HepG2 (cell line): ENCODE results near the gene CDHR5. TPM values are rescaled to one million over a fixed set of nuclear protein-coding genes. Genes with fewer than 3 reads are reported as not detected.
"Not testable (repeated sequence)": the region's sequence is repeated elsewhere in the genome, so short reads cannot be mapped to it uniquely, and the experiment has no call there.

Experiments
- ATAC-seq: fragments of 200-7000 bp; cut with Tn5 transposase; 3 replicates; pipeline ENCODE4 v1.9.1; 2020; ENCODE audit warnings: mild to moderate bottlenecking, moderate library complexity
- BruUV-seq: library from RNA; stranded (reverse); fragments of 400-500 nt; replicated peaks from 2 replicates; lab custom pipeline; 2021; lab: Mats Ljungman, UMichigan
- CTCF ChIA-PET: fragments of 300-600 bp; formaldehyde crosslinking; extraction: SDS; loops from one replicate; lab custom pipeline; 2021; ENCODE audit warnings: low total read pairs, inconsistent platforms, low intra/inter-chr PET ratio; lab: Yijun Ruan, JAX
- POLR2A ChIA-PET: fragments of 350-600 bp; sonication (Branson Sonifier 250); formaldehyde crosslinking; loops from one replicate; lab custom pipeline; 2020; ENCODE audit warnings: antibody characterized with exemption, inconsistent platforms; lab: Yijun Ruan, JAX
- DNase-seq: peaks from one replicate; pipeline ENCODE4 v3.0.0-alpha.2; 2015; ENCODE audit warnings: low spot score
- FAIRE-seq: peaks from 3 replicates; lab custom pipeline; 2011; peaks lifted over from hg19 to GRCh38; lab: Jason Lieb, UNC
- H2AFZ ChIP-seq: one replicate; pipeline ENCODE4 v1.6.1; 2011; ENCODE audit warnings: low read length, inconsistent platforms
- H3K27ac ChIP-seq: fragments of 300-600 bp; 3 replicates; pipeline ENCODE4 v1.8.0; 2011; ENCODE audit warnings: mixed run types, mild to moderate bottlenecking, mixed read lengths, low read length, inconsistent platforms; ENCODE audit not compliant: insufficient read depth; ENCODE audit errors: extremely low read length
- H3K27me3 ChIP-seq, 2 experiments: fragments of 200-600 bp in 1 of 2; 2 replicates in 1 of 2; 3 replicates in 1 of 2; pipeline versions ENCODE4 v1.6.0 to v1.8.0; 2011; ENCODE audit warnings: low read length in 2 of 2, mild to moderate bottlenecking in 2 of 2, moderate library complexity in 2 of 2, inconsistent platforms in 1 of 2; ENCODE audit not compliant: insufficient read depth in 2 of 2, control insufficient read depth in 1 of 2
- H3K36me3 ChIP-seq, 2 experiments: fragments of 200-600 bp in 1 of 2; replicated peaks in 1 of 2; 2 replicates in 1 of 2; 3 replicates in 1 of 2; pipeline versions ENCODE4 v1.5.1 to v1.8.0; 2011; ENCODE audit warnings: low read length in 2 of 2, inconsistent platforms in 1 of 2; ENCODE audit not compliant: insufficient read depth in 2 of 2, control insufficient read depth in 1 of 2
- H3K4me1 ChIP-seq: 2 replicates; pipeline ENCODE4 v1.5.1; 2012; ENCODE audit warnings: low read length, inconsistent platforms; ENCODE audit not compliant: insufficient read depth
- H3K4me2 ChIP-seq: 2 replicates; pipeline ENCODE4 v1.6.0; 2011; ENCODE audit warnings: low read depth, low read length, inconsistent platforms
- H3K4me3 ChIP-seq, 3 experiments: fragments of 200-600 bp in 1 of 3; sonication (generic), shearing (Covaris generic) in 1 of 3; replicated peaks in 1 of 3; 2 replicates each; pipeline ENCODE4 v1.5.1; 2011 to 2016; ENCODE audit warnings: low read length in 3 of 3, inconsistent platforms in 2 of 3, low read depth in 2 of 3, mild to moderate bottlenecking in 2 of 3, control low read depth in 1 of 3, mixed read lengths in 1 of 3; ENCODE audit not compliant: insufficient read depth in 1 of 3
- H3K79me2 ChIP-seq: one replicate; pipeline ENCODE4 v1.6.1; 2011; ENCODE audit warnings: low read length, inconsistent platforms; ENCODE audit not compliant: insufficient read depth
- H3K9ac ChIP-seq: 2 replicates; pipeline ENCODE4 v1.6.0; 2011; ENCODE audit warnings: mild to moderate bottlenecking, low read depth, low read length, inconsistent platforms; ENCODE audit not compliant: insufficient read depth
- H3K9me3 ChIP-seq: 2 replicates; pipeline ENCODE4 v1.5.1; 2012; ENCODE audit warnings: mild to moderate bottlenecking, low read length
- H4K20me1 ChIP-seq: 2 replicates; pipeline ENCODE4 v1.6.0; 2011; ENCODE audit warnings: inconsistent platforms, mild to moderate bottlenecking, low read length, moderate library complexity; ENCODE audit not compliant: insufficient read depth
- FOXA1 ChIP-seq, 2 experiments: fragments of 450-650 bp in 1 of 2; sonication (generic) in 1 of 2; formaldehyde crosslinking in 1 of 2; IDR thresholded peaks; 2 replicates each; pipeline versions ENCODE4 v1.4.0 to v1.6.1; 2016 to 2020; ENCODE audit warnings: missing genetic modification reagents in 1 of 2
- IRX3 ChIP-seq: sonication (generic); formaldehyde crosslinking; IDR thresholded peaks from 2 replicates; pipeline ENCODE4 v1.8.1; 2023; ENCODE audit warnings: mild to moderate bottlenecking, low read depth, missing genetic modification reagents, borderline replicate concordance
- JUNB ChIP-seq: sonication (generic); formaldehyde crosslinking; IDR thresholded peaks from 2 replicates; pipeline ENCODE4 v1.8.0; 2022; ENCODE audit warnings: missing genetic modification reagents, mild to moderate bottlenecking, borderline replicate concordance
- KDM6A ChIP-seq: IDR thresholded peaks from 2 replicates; pipeline ENCODE4 v1.6.1; 2016; ENCODE audit warnings: low read depth
- NCOA1 ChIP-seq: sonication (generic); formaldehyde crosslinking; IDR thresholded peaks from 2 replicates; pipeline ENCODE4 v1.9.0; 2021; ENCODE audit warnings: missing genetic modification reagents
- SOX5 ChIP-seq: IDR thresholded peaks from 2 replicates; pipeline ENCODE4 v1.6.1; 2016; ENCODE audit warnings: borderline replicate concordance
- SP5 ChIP-seq: IDR thresholded peaks from 2 replicates; pipeline ENCODE4 v1.6.1; 2016; ENCODE audit warnings: low read depth, borderline replicate concordance
- TBX3 ChIP-seq: fragments of 450-650 bp; IDR thresholded peaks from 2 replicates; pipeline ENCODE4 v1.6.1; 2017; ENCODE audit warnings: antibody characterized with exemption, mild to moderate bottlenecking, inconsistent platforms, borderline replicate concordance
- TEAD2 ChIP-seq: sonication (generic); formaldehyde crosslinking; IDR thresholded peaks from 2 replicates; pipeline ENCODE4 v1.9.0; 2021; ENCODE audit warnings: missing genetic modification reagents
- ZFP91 ChIP-seq: sonication (generic); formaldehyde crosslinking; IDR thresholded peaks from 2 replicates; pipeline ENCODE4 v1.9.0; 2022; ENCODE audit warnings: missing genetic modification reagents, mild to moderate bottlenecking, borderline replicate concordance
- ZNF33B ChIP-seq: sonication (generic); formaldehyde crosslinking; IDR thresholded peaks from 2 replicates; pipeline ENCODE4 v1.5.1; 2020; ENCODE audit warnings: mild to moderate bottlenecking, missing genetic modification reagents
- ZNF414 ChIP-seq: sonication (generic); formaldehyde crosslinking; IDR thresholded peaks from 2 replicates; pipeline ENCODE4 v1.5.0; 2020; ENCODE audit warnings: missing genetic modification reagents
- ZNF549 ChIP-seq: sonication (generic); formaldehyde crosslinking; IDR thresholded peaks from 2 replicates; pipeline ENCODE4 v1.5.0; 2020; ENCODE audit warnings: missing genetic modification reagents
- ZNF75D ChIP-seq: sonication (generic); formaldehyde crosslinking; IDR thresholded peaks from 2 replicates; pipeline ENCODE4 v1.8.1; 2023; ENCODE audit warnings: missing genetic modification reagents, mild to moderate bottlenecking, borderline replicate concordance
- ZNF768 ChIP-seq: sonication (generic); formaldehyde crosslinking; IDR thresholded peaks from 2 replicates; pipeline ENCODE4 v1.4.0; 2020; ENCODE audit warnings: missing genetic modification reagents
- ZNF775 ChIP-seq: sonication (generic); formaldehyde crosslinking; IDR thresholded peaks from 2 replicates; pipeline ENCODE4 v1.4.0; 2020; ENCODE audit warnings: missing genetic modification reagents, mild to moderate bottlenecking, moderate library complexity, borderline replicate concordance
- ZNF777 ChIP-seq: sonication (generic); formaldehyde crosslinking; IDR thresholded peaks from 2 replicates; pipeline ENCODE4 v1.4.0; 2020; ENCODE audit warnings: missing genetic modification reagents
- WGBS: methylation state at CpG from one replicate; pipeline ENCODE4 v1.1.6; 2017; ENCODE audit warnings: low lambda C conversion rate; 5-methylcytosine and 5-hydroxymethylcytosine counted together
- in situ Hi-C: cut with HindIII; loops from 2 replicates; pipeline ENCODE4 v1.10.0; 2017; ENCODE audit warnings: low pct_unique_long_range_greater_than_20kb; ENCODE audit not compliant: extremely low pct_ligation_motif_present
- intact Hi-C: fragments of 100-400 bp; cut with micrococcal nuclease; formaldehyde crosslinking; loops from one replicate; pipeline ENCODE4 v1.10.0; 2022; ENCODE audit not compliant: unreplicated experiment
- polyA plus RNA-seq, 8 experiments: library from polyadenylated mRNA; depleted of rRNA in 3 of 8; stranded (reverse) in 7 of 8; unstranded in 1 of 8; fragments of >200 nt; fragmentation: Illumina TruSeq in 4 of 8; extraction: Trizol in 4 of 8; gene quantifications; 2 replicates each; pipeline versions ENCODE4 v1.2.1 to v1.2.3, GENCODE V29; 2011 to 2016; ENCODE audit warnings: low read depth in 4 of 8, missing spikeins in 1 of 8, mixed read lengths in 1 of 8; ENCODE audit not compliant: insufficient read depth in 1 of 8
- total RNA-seq, 5 experiments: library from RNA; depleted of rRNA; stranded (reverse); fragments of >200 nt; fragmentation: Illumina TruSeq; extraction: Trizol; gene quantifications; 2 replicates each; pipeline ENCODE4 v1.2.3, GENCODE V29; 2016; ENCODE audit warnings: low read depth in 1 of 5

Gene CDHR5
- total and polyA plus RNA-seq, 2 of the 13 experiments (the other 11 are each of a cell fraction or from before 2014, with no cell fraction given) = 0.46 to 0.71 TPM

GRCh38 chr11:653837-654236 is 29.1 kb upstream of the CDHR5 start:
- ATAC-seq (no peak), FAIRE-seq (no peak), DNase-seq (no peak)
- no peaks in the 10 kb centered on the region for H3K9me3 ChIP-seq
- H3K4me1 ChIP-seq = peaks cover 47% of the 10 kb centered on the region
- POLR2A ChIA-PET = interaction anchor here (1.3 to 1.8 kb wide), 2 partner anchors 51 to 99 kb away, joined by 4 to 6 read pairs; no protein-coding TSS in a partner anchor
- no peaks in the 10 kb centered on the region for H3K79me2 ChIP-seq
- intact Hi-C loops (loop anchor here (10.0 kb wide), 1 partner anchor 51 kb away; the partner anchor contains the start of gene EPS8L2), in situ Hi-C loops (no loop called here)
- CTCF ChIA-PET = no interaction called here
- peaks cover 12% of the 10 kb centered on the region; the same call in 1 of the 2 replicates for H4K20me1 ChIP-seq
- H3K9ac ChIP-seq = no peak overlapping the region
- no peak overlapping the region for H3K27ac ChIP-seq
- no peak overlapping the region for H3K4me3 ChIP-seq
- BruUV-seq = no TSS peak
- no peak overlapping the region for H2AFZ ChIP-seq
- peaks cover 10 to 24% of the 10 kb centered on the region in 2 experiments; a peak in 4 of 5 replicates for H3K36me3 ChIP-seq
- no peaks in the 10 kb centered on the region for H3K27me3 ChIP-seq
- 82% methylated on average over 15 of the region's 15 CpGs for WGBS
- no peak overlapping the region for H3K4me2 ChIP-seq
- TF ChIP-seq JUNB (CRISPR knock-in tag) = no peak
- TF ChIP-seq ZNF775 (CRISPR knock-in tag) = no peak
- no peak for TF ChIP-seq FOXA1 (IDR thresholded peaks at IDR 0.05)
- TF ChIP-seq FOXA1 (CRISPR knock-in tag; IDR thresholded peaks at IDR 0.05) = no peak
- no peak for TF ChIP-seq ZNF549 (CRISPR knock-in tag)
- TF ChIP-seq SP5 (CRISPR knock-in tag) = no peak
- no peak for TF ChIP-seq ZNF75D (CRISPR knock-in tag)
- no peak for TF ChIP-seq NCOA1 (CRISPR knock-in tag)
- TF ChIP-seq TEAD2 (CRISPR knock-in tag) = no peak
- TF ChIP-seq KDM6A (CRISPR knock-in tag) = no peak
- no peak for TF ChIP-seq ZFP91
- no peak for TF ChIP-seq SOX5 (CRISPR knock-in tag)
- no peak for TF ChIP-seq IRX3
- no peak for TF ChIP-seq ZNF414 (CRISPR knock-in tag)
- no peak for TF ChIP-seq ZNF777
- TF ChIP-seq TBX3 = no peak
- TF ChIP-seq ZNF33B (CRISPR knock-in tag) = no peak
- no peak for TF ChIP-seq ZNF768 (CRISPR knock-in tag)
- TF ChIP-seq, all 625 proteins: peak for 0

- 94% methylated on average over 12 of the region's 14 CpGs for WGBS
- not testable (repeated sequence) for ATAC-seq
These were observed 28.4 kb upstream of the CDHR5 start for GRCh38 chr11:653136-653535.

More at GRCh38 chr11:653136-653535, 28.4 kb upstream of the CDHR5 start:
- H4K20me1 ChIP-seq, FAIRE-seq, in situ Hi-C loops, H3K9ac ChIP-seq, POLR2A ChIA-PET, CTCF ChIA-PET, H3K4me2 ChIP-seq, BruUV-seq, H3K79me2 ChIP-seq, DNase-seq, H3K27ac ChIP-seq, H3K4me3 ChIP-seq, H3K27me3 ChIP-seq, H3K9me3 ChIP-seq, H2AFZ ChIP-seq: not testable (repeated sequence)
- H3K4me1 ChIP-seq = peaks cover 41% of the 10 kb centered on the region
- peaks cover 6 to 19% of the 10 kb centered on the region in 2 experiments; a peak in 4 of 5 replicates for H3K36me3 ChIP-seq
- intact Hi-C loops = loop anchor here (10.0 kb wide), 1 partner anchor 52 kb away; the partner anchor contains the start of gene EPS8L2
